Activated T-cell treated with anti-CD3 and anti-CD28 coated beads, Interleukin-2, amount 50 U/mL, for 48 hours (primary cell): ENCODE results near the gene KRTAP9-1.
"Not testable (repeated sequence)": the region's sequence is repeated elsewhere in the genome, so short reads cannot be mapped to it uniquely, and the experiment has no call there.

ENCODE experiments used
- DNase-seq, 2 experiments: peaks; one replicate each; pipeline ENCODE4 v3.0.0-alpha.2; 2020

KRTAP9-1 gene

DNA sequence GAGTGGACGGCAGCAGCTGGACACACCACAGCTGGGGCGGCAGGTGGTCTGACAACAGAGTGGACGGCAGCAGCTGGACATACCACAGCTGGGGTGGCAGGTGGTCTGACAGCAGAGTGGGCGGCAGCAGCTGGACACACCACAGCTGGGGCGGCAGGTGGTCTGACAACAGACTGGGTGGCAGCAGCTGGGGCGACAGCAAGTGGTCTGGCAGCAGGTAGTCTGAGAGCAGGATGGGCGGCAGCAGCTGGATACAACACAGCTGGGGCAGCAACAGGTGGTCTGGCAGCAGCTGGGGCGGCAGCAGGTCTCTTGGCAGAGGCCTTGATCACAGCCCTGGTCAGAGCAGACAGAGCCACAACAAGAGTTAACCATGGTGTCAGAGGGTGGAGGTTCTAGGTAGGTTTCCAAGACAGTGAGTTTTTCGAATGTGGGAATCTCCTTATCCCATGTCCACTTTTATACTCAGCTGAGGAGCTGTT lies 5.2 kb upstream of the KRTAP9-1 start, which contains the start of gene KRTAP4-1:
KRTAP4-1 (minus strand) TSS at position 432 of the 482 bp plus-strand sequence; CDS start at position 375, 57 bp downstream.
- no peak for DNase-seq

DNA sequence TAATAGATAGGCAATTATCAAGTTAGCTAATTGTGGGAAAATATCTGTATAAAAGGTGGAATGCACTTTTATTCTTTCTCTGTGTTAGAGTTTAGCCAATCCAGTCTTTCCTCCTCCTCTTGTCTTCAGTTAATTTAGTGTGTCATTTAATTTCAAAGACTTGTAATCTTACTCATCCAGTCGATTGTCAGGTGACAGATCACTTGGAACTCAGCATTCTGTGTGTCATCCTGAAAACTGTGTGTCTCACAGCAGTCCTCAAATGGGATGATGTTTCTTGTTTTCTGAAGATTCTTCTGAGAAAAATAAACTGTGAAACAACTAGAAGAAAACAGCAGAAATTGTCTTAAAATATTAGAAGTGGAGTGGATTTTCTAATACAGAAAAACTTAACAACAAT lies 4.7 kb upstream of the KRTAP9-1 start:
- no peak for DNase-seq

DNA sequence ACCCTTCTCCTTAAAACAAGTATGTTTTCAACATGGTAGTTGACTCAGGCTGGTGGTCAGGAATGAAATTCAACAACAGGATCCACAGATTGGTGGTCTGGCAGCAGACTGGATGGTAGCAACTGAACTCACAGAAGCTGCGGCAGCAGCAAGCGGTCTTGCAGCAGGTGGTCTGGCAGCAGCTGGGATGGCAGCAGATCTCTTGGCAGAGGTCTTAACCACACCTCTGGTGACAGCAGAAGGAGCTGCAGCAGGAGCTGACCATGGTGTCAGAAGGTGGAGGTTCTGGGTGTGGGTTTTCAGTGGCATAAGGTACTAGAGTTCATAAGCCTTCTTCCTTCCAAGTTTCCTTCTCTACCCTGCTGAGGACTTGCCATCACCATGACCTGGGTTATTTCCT lies 2.8 kb upstream of the KRTAP9-1 start:
- no peak for DNase-seq

DNA sequence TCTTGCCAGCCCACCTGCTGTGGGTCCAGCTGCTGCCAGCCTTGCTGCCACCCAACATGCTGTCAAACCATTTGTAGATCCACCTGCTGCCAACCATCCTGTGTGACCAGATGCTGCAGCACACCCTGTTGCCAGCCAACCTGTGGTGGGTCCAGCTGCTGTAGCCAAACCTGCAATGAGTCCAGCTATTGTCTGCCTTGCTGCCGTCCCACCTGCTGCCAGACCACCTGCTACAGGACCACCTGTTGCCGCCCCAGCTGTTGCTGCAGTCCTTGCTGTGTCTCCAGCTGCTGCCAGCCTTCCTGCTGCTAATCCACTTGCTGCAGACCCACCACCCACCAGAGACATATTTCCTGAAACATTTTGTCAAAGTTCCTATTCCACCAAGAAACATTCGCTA lies 641 bp downstream of the KRTAP9-1 start:
- DNase-seq = no peak

DNA sequence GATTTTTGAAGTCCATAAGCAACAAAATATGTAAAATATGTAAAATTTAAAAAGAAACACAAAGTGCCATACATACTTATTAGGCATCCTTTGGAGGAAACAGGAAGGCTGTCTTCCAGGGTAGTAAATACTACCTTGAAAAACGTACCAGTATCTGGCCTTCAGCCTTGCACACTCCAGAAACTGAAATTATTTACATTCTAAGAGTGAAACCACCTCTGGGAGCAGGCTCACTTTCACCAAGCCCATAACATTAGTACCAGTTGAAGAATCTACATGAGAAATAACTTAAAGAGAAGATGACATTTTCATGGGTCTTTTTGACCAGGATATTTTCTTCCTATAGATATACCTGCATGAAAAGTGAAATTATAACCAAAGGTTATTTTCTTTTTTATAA lies 6.4 kb downstream of the KRTAP9-1 start:
- DNase-seq = no peak

DNA sequence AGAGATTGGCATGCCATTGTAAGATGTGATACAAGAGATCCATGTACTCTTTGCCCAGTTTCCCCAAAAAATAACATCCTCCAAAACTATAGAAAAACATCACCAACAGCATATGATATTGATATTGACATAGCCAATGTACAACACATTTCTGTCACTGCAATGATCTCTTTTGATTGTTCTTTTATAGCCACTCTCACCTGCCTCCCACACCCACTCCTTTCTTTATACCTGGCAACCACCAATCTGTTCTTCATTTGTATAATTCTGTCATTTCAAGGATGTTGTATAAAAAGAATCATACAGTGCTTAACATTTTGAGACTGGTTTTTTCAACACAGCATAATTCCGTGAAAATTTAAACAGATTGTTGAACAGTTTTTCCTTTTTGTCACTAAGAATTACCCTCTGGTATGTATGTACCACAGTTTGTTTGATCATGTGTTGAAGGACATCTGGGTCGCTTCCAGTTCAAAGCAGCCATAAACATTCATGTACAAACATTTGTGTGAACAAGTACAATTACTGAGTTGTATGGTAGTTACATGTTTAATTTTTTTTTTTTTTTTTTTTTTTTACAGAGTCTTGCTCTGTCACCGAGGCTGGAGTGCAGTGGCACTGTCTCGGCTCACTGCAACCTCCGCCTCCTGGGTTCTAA lies 9.9 kb downstream of the KRTAP9-1 start:
- DNase-seq = no peak

DNA sequence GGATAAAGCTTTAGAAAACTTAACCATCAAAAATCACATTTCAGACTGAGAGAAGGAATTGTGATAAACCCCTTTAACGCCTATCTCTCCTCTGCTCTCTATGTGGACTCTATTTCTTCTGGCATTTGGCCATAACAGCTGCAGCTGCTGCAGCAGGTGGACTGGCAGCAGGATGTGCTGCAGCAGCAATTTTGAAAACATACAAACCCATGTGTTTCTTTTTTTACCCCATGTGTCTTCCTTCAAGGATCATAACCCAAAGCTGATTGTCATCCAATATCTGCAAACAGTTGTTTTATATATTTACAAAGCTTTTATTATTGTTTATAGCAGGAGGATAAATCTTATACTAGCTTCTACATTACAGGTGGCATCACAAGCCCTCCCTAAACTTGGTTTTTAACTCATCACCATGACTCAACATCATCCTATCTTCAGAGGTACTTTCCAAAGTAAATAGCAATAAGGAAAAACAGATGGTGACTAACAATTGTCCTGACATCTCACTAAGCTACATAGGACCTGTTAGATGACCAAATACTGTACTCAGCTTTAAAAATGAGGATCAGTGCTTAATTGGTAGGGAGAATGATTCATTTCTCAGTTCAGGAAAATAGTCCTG lies 22.3 kb downstream of the KRTAP9-1 start:
- no peak for DNase-seq

DNA sequence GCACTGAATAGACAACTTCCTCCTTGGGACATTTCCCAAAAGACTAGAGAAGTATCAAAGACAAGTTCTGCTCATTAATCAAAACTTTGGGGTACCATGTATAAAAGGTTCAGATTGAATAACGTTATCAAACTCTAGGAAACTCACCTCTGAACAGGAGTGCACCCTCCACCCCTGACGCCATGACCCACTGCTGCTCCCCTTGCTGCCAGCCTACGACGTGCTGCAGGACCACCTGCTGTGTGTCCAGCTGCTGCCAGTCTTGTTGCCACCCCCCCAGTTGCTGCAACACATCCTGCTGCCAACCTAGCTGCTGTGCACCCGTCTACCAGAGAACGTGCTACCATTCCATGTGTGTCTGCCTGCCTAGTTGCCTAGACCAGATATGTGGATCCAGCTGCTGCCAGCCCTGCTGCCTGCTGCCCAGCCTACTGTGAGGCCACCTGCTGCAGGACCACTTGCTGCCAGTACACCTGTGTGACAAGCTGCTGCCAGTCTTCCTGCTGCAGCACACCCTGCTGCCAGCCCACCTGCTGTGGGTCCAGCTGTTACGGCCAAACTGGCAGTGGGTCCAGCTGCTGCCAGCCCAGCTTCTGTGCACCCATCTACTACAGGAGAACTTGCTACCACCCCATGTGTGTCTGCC lies 23.0 kb downstream of the KRTAP9-1 start:
- no peak for DNase-seq

DNA sequence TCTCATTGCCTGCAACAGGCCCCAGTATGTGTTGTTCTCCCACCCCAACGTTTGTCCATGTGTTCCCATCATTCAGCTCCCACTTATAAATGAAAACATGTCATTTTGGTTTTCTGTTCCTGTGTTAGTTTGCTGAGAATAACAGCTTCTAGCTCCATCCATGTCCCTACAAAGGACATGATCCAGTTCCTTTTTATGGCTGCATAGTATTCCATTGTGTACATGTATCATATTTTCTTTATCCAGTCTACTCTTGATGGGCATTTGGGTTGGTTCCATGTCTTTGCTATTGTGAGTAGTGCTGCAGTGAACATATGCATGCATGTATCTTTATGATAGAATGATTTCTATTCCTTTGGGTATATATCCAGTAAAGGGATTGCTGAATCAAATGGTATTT lies 26.0 kb downstream of the KRTAP9-1 start:
- no peak for DNase-seq

DNA sequence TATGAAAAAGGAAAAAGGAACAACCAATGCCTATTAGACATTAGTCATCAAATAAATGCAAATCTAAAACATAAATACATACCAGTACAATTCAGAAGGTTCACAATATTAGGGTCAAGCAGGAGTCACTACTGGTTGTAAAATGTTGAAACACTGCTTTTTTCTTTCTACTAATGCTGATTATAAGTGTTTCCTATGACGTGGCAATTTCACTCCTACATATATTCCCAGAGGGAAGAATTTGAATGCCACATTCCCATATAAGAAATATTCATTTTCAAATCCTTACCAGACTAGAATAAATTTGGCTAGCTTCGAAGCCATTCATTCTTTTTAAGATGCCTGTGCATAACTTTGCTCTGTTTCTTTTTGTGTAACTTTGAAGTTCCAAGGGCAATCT lies 34.1 kb downstream of the KRTAP9-1 start:
- DNase-seq = no peak

DNA sequence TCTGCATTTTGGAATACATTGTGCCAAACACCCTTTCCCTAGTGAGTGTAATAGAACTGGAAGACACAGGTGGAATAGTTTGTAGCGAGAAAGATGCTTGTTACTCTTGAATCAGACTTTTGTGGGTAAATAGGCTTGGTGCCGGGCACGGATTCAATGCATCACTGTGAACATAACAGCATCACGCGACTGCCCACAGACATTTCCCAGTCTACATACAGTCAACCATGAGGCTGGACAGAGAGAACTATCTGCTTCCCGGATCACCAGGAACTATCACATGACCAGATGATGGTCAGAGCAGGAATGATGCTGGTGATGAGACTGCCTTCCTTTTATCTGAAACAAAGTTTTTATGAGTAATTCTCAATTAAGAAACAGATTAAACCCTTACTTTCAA lies 36.4 kb downstream of the KRTAP9-1 start:
- DNase-seq = no peak

DNA sequence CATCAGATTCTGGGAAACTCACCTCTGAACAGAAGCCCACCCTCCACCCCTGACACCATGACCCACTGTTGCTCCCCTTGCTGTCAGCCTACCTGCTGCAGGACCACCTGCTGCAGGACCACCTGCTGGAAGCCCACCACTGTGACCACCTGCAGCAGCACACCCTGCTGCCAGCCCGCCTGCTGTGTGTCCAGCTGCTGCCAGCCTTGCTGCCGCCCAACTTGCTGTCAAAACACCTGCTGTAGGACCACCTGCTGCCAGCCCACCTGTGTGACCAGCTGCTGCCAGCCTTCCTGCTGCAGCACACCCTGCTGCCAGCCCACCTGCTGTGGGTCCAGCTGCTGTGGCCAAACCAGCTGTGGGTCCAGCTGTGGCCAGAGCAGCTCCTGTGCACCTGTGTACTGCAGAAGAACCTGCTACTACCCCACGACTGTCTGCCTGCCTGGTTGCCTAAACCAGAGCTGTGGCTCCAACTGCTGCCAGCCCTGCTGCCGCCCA lies 37.0 kb downstream of the KRTAP9-1 start, which contains the start of gene KRTAP9-2:
KRTAP9-2 (plus strand) TSS at position 51 of the 498 bp plus-strand sequence; CDS start at position 58, 7 bp downstream.
- not testable (repeated sequence) for DNase-seq

DNA sequence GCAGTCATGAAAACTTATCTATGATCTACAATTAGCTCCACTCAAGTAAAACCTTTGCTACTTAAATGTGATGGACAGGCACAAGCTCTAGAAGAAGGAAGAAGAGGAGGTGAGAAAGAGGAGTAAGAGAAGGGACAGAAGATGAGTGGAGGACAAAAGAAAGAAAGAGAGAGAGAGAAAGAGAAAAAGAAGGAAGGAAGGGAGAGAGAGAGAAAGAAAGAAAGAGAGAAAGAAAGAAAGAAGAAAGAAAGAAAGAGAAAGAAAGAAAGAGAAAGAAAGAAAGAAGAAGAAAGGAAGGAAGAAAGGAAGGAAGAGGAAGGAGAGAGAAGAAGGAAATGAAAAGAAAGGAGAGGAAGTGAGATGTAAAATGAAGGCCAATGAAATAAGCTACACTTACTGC lies 40.4 kb downstream of the KRTAP9-1 start:
- no peak for DNase-seq

DNA sequence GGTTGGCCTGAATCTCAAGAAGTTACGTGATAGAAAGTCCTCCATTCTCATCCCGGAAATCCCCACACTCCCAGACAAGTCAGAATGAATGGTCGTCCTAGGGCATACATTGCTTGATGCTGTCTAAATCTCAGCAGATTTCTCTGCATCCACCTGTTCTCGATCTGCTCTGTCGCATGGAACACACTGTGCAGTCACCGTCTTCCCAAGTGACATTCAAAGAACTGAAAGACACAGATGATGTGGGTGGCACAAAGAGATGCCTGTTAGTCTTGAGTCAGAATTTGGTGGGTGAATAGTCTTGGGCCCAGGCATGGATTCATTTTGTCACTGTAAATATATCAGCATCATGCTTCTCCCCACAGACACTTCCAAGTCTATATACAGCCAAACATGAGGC lies 42.0 kb downstream of the KRTAP9-1 start:
- DNase-seq = no peak

DNA sequence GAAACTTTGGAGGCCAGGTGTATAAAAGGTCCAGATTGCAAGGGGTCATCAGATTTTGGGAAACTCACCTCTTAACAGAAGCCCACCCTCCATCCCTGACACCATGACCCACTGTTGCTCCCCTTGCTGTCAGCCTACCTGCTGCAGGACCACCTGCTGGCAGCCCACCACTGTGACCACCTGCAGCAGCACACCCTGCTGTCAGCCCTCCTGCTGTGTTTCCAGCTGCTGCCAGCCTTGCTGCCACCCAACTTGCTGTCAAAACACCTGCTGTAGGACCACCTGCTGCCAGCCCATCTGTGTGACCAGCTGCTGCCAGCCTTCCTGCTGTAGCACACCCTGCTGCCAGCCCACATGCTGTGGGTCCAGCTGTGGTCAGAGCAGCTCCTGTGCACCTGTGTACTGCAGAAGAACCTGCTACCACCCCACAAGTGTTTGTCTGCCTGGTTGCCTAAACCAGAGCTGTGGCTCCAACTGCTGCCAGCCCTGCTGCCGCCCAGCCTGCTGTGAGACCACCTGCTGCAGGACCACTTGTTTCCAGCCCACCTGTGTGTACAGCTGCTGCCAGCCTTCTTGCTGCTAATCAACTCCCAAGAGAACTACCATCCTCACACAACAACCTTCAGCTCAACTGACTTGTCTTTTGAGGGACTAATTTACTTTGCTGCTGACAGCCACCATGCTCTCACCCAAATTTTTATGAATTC lies 42.9 kb downstream of the KRTAP9-1 start, which contains the start of gene KRTAP9-3:
KRTAP9-3 (plus strand) TSS at position 51 of the 707 bp plus-strand sequence; CDS start at position 104, 53 bp downstream.
- not testable (repeated sequence) for DNase-seq

DNA sequence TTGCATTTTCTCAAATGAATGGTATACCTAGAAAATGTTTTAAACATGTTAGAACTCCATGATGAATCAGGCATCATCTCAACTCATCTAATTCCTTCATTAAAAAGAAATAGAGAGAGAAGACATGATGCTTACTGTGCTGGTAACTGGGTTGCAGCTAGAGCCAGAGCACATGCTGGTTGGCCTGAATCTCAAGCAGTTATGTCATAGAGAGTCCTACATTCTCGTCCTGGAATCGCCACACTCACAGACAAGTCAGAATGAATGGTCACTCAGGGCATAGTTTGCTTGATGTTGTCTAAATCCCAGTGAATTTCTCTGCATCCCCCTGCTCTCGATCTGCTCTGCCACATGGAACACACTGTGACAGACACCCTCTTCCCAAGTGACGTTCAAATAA lies 47.4 kb downstream of the KRTAP9-1 start:
- not testable (repeated sequence) for DNase-seq

DNA sequence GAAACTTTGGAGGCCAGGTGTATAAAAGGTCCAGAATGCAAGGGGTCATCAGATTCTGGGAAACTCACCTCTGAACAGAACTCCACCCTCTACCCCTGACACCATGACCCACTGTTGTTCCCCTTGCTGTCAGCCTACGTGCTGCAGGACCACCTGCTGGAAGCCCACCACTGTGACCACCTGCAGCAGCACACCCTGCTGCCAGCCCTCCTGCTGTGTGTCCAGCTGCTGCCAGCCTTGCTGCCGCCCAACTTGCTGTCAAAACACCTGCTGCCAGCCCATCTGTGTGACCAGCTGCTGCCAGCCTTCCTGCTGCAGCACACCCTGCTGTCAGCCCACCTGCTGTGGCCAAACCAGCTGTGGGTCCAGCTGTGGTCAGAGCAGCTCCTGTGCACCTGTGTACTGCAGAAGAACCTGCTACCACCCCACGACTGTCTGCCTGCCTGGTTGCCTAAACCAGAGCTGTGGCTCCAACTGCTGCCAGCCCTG lies 48.3 kb downstream of the KRTAP9-1 start, which contains the start of gene KRTAP9-8:
KRTAP9-8 (plus strand) TSS at position 51 of the 489 bp plus-strand sequence; CDS start at position 104, 53 bp downstream.
- DNase-seq = not testable (repeated sequence)
